Measurements from ENCODE around the gene KRTAP3-3. TPM values are rescaled to one million over a fixed set of nuclear protein-coding genes. Genes with fewer than 3 reads are reported as not detected.

Gene KRTAP3-3
- total and polyA plus RNA-seq, 2 of the 8 experiments (the other 6 are each of a cell fraction or from before 2014, with no cell fraction given) = not detected

GRCh38 chr17:41042953-41043352 lies 49.0 kb upstream of the KRTAP3-3 start:
- no peaks in the 10 kb centered on the region for H3K79me2 ChIP-seq (ENCODE audit: control insufficient read depth in 1 of 2, insufficient read depth in 2 of 2, low read length in 2 of 2)
- H3K36me3 ChIP-seq (ENCODE audit: control insufficient read depth in 2 of 4, insufficient read depth in 4 of 4, low read length in 3 of 4) = no peaks in the 10 kb centered on the region
- ChIA-PET CTCF (ENCODE audit: partially characterized antibody) (interaction anchor here (0.7 to 1.1 kb wide), 2 partner anchors 68 to 280 kb away, joined by 3 read pairs; no protein-coding TSS in a partner anchor), POLR2A (ENCODE audit: partially characterized antibody) (no interaction called here)
- H3K4ac ChIP-seq (replicated peaks; ENCODE audit: insufficient read length, low read depth, low read length) = no peak overlapping the region
- H3K18ac ChIP-seq (ENCODE audit: extremely low read depth, low read length) = no peak overlapping the region
- H4K5ac ChIP-seq (ENCODE audit: insufficient read length, low read depth, low read length) = no peak overlapping the region
- no peaks in the 10 kb centered on the region for H3K27me3 ChIP-seq (replicated peaks in 1 of 4; ENCODE audit: control insufficient read depth in 3 of 4, extremely low read depth in 1 of 4, insufficient read depth in 3 of 4, low read length in 3 of 4)
- H2BK12ac ChIP-seq (ENCODE audit: low read depth, low read length) = no peak overlapping the region
- H4K20me1 ChIP-seq (replicated peaks in 1 of 2; ENCODE audit: control insufficient read depth in 1 of 2, insufficient read depth in 2 of 2, low read length in 2 of 2) = no peaks in the 10 kb centered on the region
- no peak overlapping the region for H3K27ac ChIP-seq (ENCODE audit: low read depth, low read length)
- H3K14ac ChIP-seq (ENCODE audit: insufficient read length) = no peak overlapping the region
- H2BK120ac ChIP-seq (replicated peaks; ENCODE audit: low read depth, low read length) = no peak overlapping the region
- H2BK20ac ChIP-seq (ENCODE audit: low read length) = no peak overlapping the region
- no peak for FAIRE-seq
- whole genome bisulfite sequencing, 2 experiments (ENCODE audit: extremely low coverage in 1 of 2, insufficient coverage in 1 of 2, insufficient read length in 1 of 2, insufficient replicate concordance in 2 of 2, low coverage in 1 of 2, low lambda C conversion rate in 2 of 2, missing lambda C conversion rate in 1 of 2) = 96% methylated on average over 1 of the region's 1 CpG; no CpG with 5 or more reads in 1 of the 2 experiments
- no peak overlapping the region for H2BK5ac ChIP-seq (ENCODE audit: low read depth, low read length)
- H2AFZ ChIP-seq (ENCODE audit: low read length) = no peak overlapping the region
- H3K23ac ChIP-seq (ENCODE audit: insufficient read length) = no peak overlapping the region
- no peaks in the 10 kb centered on the region for H3K79me1 ChIP-seq (ENCODE audit: low read depth, low read length)
- no peak for DNase-seq (ENCODE audit: low read depth in 1 of 2, low spot score in 2 of 2)
- H2BK15ac ChIP-seq (ENCODE audit: low read length) = no peak overlapping the region
- no peak overlapping the region for H3K56ac ChIP-seq (replicated peaks; ENCODE audit: insufficient read length, low read depth, low read length)
- H3K9ac ChIP-seq (replicated peaks in 1 of 4; ENCODE audit: extremely low read depth in 1 of 4, low read depth in 3 of 4, low read length in 3 of 4) = no peak overlapping the region
- no peak overlapping the region for H4K8ac ChIP-seq (ENCODE audit: extremely low read depth, insufficient read depth, low read length)
- no peak overlapping the region for H2AK5ac ChIP-seq (ENCODE audit: low read depth, low read length)
- no peak overlapping the region for H4K91ac ChIP-seq (replicated peaks; ENCODE audit: insufficient read length, low read length)
- no peaks in the 10 kb centered on the region for H3K23me2 ChIP-seq (ENCODE audit: low read depth, low read length)
- no peaks in the 10 kb centered on the region for H3K9me3 ChIP-seq (ENCODE audit: insufficient read depth in 2 of 2, low read depth in 1 of 2, low read length in 1 of 2)
- H3K4me3 ChIP-seq (ENCODE audit: extremely low read depth in 1 of 4, insufficient read depth in 2 of 4, low read depth in 3 of 4, low read length in 4 of 4) = no peak overlapping the region
- no peak for TF ChIP-seq JUND (IDR thresholded peaks at IDR 0.05; ENCODE audit: low read length)
- no peak for TF ChIP-seq POU5F1 (IDR thresholded peaks at IDR 0.05; ENCODE audit: low read depth, low read length)
- TF ChIP-seq RAD21 (IDR thresholded peaks at IDR 0.05 in 1 of 2, conservative IDR thresholded peaks at IDR 0.05 in 1 of 2; ENCODE audit: low read depth in 2 of 2, low read length in 2 of 2) = no peak
- no peak for TF ChIP-seq JUN (IDR thresholded peaks at IDR 0.05; ENCODE audit: low read depth, low read length)
- H3K4me2 ChIP-seq (ENCODE audit: insufficient read depth in 1 of 2, low read depth in 2 of 2, low read length in 2 of 2) = no peak overlapping the region
- H3K4me1 ChIP-seq (replicated peaks in 1 of 4; ENCODE audit: control insufficient read depth in 3 of 4, insufficient read depth in 4 of 4, low read length in 3 of 4) = peaks cover 0 to 5% (median 0%) of the 10 kb centered on the region in 4 experiments; a peak in 1 of 7 replicates
